Measurements from ENCODE around the gene ROR1. TPM values are rescaled to one million over a fixed set of nuclear protein-coding genes. Genes with fewer than 3 reads are reported as not detected.

Gene ROR1
- total and polyA plus RNA-seq, 2 donors (not counting 1 experiment from before 2014, with no cell fraction given), result 0.46 to 16.0 TPM

DNA sequence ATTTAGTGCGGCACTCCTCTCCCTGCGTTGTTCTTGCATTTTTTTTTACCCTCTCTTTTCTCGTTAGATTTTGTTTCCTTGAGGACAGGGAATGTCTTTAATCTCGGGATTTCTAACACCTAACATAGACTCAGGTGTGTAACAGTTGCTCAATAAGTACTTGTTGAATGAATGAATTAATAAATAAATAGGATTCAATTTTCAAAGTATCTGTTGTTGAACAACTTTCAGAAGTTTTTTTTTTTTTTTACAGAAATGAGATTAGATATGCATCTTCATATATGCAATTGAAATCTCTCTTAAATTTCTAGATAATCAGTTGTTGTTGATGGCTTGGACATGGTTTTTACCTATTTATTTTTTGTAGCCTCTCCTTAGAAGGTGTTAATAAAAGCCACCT is 83.1 kb downstream of the ROR1 start:
- Histone ChIP-seq H3K9ac (ENCODE audit: low read length) (no peak overlapping the region), H3K27ac (ENCODE audit: low read length in 2 of 2) (no peak overlapping the region), H3K4me1 (ENCODE audit: control insufficient read depth in 2 of 2, insufficient read depth in 2 of 2, low read length in 2 of 2) (no peaks in the 10 kb centered on the region), H2AFZ (ENCODE audit: insufficient read depth, low read depth, low read length, poor library complexity, severe bottlenecking) (no peak overlapping the region), H3K4me2 (replicated peaks; ENCODE audit: low read depth, low read length, poor library complexity, severe bottlenecking) (no peak overlapping the region), H3K36me3 (replicated peaks in 1 of 2; ENCODE audit: control extremely low read depth in 1 of 2, control insufficient read depth in 1 of 2, extremely low read depth in 1 of 2, insufficient read depth in 2 of 2, low read length in 1 of 2) (no peaks in the 10 kb centered on the region), H3K79me2 (ENCODE audit: control insufficient read depth, insufficient read depth, low read length) (no peaks in the 10 kb centered on the region), H4K20me1 (ENCODE audit: control insufficient read depth, insufficient read depth, low read length, poor library complexity, severe bottlenecking) (no peaks in the 10 kb centered on the region), H3K4me3 (ENCODE audit: control extremely low read depth in 1 of 5, extremely low read depth in 1 of 5, insufficient read depth in 1 of 5, low read depth in 2 of 5, low read length in 4 of 5) (no peak overlapping the region), H3K9me3 (ENCODE audit: control extremely low read depth in 1 of 3, control insufficient read depth in 2 of 3, insufficient read depth in 1 of 3, low read length in 2 of 3) (peaks cover 4 to 9% (median 5%) of the 10 kb centered on the region in 3 donors), H3K27me3 (replicated peaks in 1 of 4; ENCODE audit: control extremely low read depth in 1 of 4, control insufficient read depth in 3 of 4, insufficient read depth in 4 of 4, low read length in 3 of 4) (no peaks in the 10 kb centered on the region)
- DNase-seq (no peak), ATAC-seq (ENCODE audit: low read depth) (no peak)
- TF ChIP-seq, protein P1, sequence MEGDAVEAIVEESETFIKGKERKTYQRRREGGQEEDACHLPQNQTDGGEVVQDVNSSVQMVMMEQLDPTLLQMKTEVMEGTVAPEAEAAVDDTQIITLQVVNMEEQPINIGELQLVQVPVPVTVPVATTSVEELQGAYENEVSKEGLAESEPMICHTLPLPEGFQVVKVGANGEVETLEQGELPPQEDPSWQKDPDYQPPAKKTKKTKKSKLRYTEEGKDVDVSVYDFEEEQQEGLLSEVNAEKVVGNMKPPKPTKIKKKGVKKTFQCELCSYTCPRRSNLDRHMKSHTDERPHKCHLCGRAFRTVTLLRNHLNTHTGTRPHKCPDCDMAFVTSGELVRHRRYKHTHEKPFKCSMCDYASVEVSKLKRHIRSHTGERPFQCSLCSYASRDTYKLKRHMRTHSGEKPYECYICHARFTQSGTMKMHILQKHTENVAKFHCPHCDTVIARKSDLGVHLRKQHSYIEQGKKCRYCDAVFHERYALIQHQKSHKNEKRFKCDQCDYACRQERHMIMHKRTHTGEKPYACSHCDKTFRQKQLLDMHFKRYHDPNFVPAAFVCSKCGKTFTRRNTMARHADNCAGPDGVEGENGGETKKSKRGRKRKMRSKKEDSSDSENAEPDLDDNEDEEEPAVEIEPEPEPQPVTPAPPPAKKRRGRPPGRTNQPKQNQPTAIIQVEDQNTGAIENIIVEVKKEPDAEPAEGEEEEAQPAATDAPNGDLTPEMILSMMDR (IDR thresholded peaks at IDR 0.05), result no peak
- TF ChIP-seq EZH2 (IDR thresholded peaks at IDR 0.05; ENCODE audit: borderline replicate concordance, insufficient read depth, low read depth, low read length, poor library complexity, severe bottlenecking), result no peak
- Mint-ChIP-seq H3K4me1 (no peaks in the 10 kb centered on the region), H3K27ac (no peak overlapping the region), H3K27me3 (peaks cover 6% of the 10 kb centered on the region), H3K9me3 (ENCODE audit: insufficient read depth) (peaks cover 5% of the 10 kb centered on the region), H3K4me3 (no peak overlapping the region)
- intact Hi-C loops (cut with micrococcal nuclease), result no loop called here
- WGBS (ENCODE audit: insufficient coverage), result 100% methylated on average over 1 of the region's 4 CpGs
- POLR2A ChIA-PET, result no interaction called here
- CTCF ChIA-PET, result no interaction called here

DNA sequence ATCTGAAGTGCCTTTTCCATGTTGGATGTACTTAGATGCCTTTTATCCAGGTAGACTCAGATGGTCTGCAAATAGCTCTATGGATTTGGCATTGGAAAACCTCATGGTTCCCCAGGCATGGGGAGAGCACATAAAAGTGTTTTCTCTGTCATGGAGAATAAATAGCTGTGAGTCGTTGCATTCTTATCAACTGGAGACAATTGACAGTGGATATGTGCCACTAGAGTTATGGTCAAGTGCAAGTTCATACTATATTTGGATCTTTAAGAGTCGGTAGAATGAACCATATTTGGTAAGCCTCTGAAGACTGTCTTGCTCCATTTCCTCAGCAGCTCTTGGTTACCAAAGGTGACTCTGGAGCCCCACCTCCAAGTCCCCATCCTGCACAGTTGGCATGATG is 83.7 kb downstream of the ROR1 start:
- Histone ChIP-seq H3K9ac (ENCODE audit: low read length) (no peak overlapping the region), H3K79me2 (ENCODE audit: control insufficient read depth, insufficient read depth, low read length) (no peaks in the 10 kb centered on the region), H3K27ac (ENCODE audit: low read length in 2 of 2) (no peak overlapping the region), H3K36me3 (replicated peaks in 1 of 2; ENCODE audit: control extremely low read depth in 1 of 2, control insufficient read depth in 1 of 2, extremely low read depth in 1 of 2, insufficient read depth in 2 of 2, low read length in 1 of 2) (no peaks in the 10 kb centered on the region), H3K4me2 (replicated peaks; ENCODE audit: low read depth, low read length, poor library complexity, severe bottlenecking) (no peak overlapping the region), H4K20me1 (ENCODE audit: control insufficient read depth, insufficient read depth, low read length, poor library complexity, severe bottlenecking) (no peaks in the 10 kb centered on the region), H3K4me3 (ENCODE audit: control extremely low read depth in 1 of 5, extremely low read depth in 1 of 5, insufficient read depth in 1 of 5, low read depth in 2 of 5, low read length in 4 of 5) (no peak overlapping the region), H3K27me3 (replicated peaks in 1 of 4; ENCODE audit: control extremely low read depth in 1 of 4, control insufficient read depth in 3 of 4, insufficient read depth in 4 of 4, low read length in 3 of 4) (no peaks in the 10 kb centered on the region), H3K4me1 (ENCODE audit: control insufficient read depth in 2 of 2, insufficient read depth in 2 of 2, low read length in 2 of 2) (no peaks in the 10 kb centered on the region), H2AFZ (ENCODE audit: insufficient read depth, low read depth, low read length, poor library complexity, severe bottlenecking) (no peak overlapping the region), H3K9me3 (ENCODE audit: control extremely low read depth in 1 of 3, control insufficient read depth in 2 of 3, insufficient read depth in 1 of 3, low read length in 2 of 3) (peaks cover 4 to 9% (median 5%) of the 10 kb centered on the region in 3 donors)
- Mint-ChIP-seq H3K4me1 (no peaks in the 10 kb centered on the region), H3K9me3 (ENCODE audit: insufficient read depth) (peaks cover 5% of the 10 kb centered on the region), H3K4me3 (no peak overlapping the region), H3K27me3 (peaks cover 6% of the 10 kb centered on the region), H3K27ac (no peak overlapping the region)
- TF ChIP-seq, protein P1 (IDR thresholded peaks at IDR 0.05), result no peak
- no peak for TF ChIP-seq EZH2 (IDR thresholded peaks at IDR 0.05; ENCODE audit: borderline replicate concordance, insufficient read depth, low read depth, low read length, poor library complexity, severe bottlenecking)
- 73% methylated on average over 2 of the region's 2 CpGs for WGBS (ENCODE audit: insufficient coverage)
- no peak for ATAC-seq (ENCODE audit: low read depth)
- ChIA-PET CTCF (interaction anchor here (0.6 kb wide), 1 partner anchor 206 kb away, joined by 3 read pairs; no protein-coding TSS in a partner anchor), POLR2A (no interaction called here)
- no peak for DNase-seq
- intact Hi-C loops (cut with micrococcal nuclease), result no loop called here
